Large intestine (tissue), 3 donors: ENCODE data around the gene NUCB1. TPM values are rescaled to one million over a fixed set of nuclear protein-coding genes. Genes with fewer than 3 reads are reported as not detected.
"Not testable (repeated sequence)": the region's sequence is repeated elsewhere in the genome, so short reads cannot be mapped to it uniquely, and the experiment has no call there.

Source experiments
- DNase-seq, 2 donors: peaks; one replicate each; pipeline versions ENCODE4 v3.0.0 to v3.0.0-alpha.2; 2013
- H3K27ac ChIP-seq: one replicate; pipeline ENCODE4 v1.5.1; 2013; ENCODE audit warnings: low read length
- H3K27me3 ChIP-seq: 2 replicates; pipeline ENCODE4 v1.6.1; 2013; ENCODE audit warnings: low read length; ENCODE audit not compliant: control insufficient read depth, insufficient read depth
- H3K36me3 ChIP-seq: 2 replicates; pipeline ENCODE4 v1.6.1; 2013; ENCODE audit warnings: low read length; ENCODE audit not compliant: control insufficient read depth, insufficient read depth
- H3K4me1 ChIP-seq: one replicate; pipeline ENCODE4 v1.6.1; 2013; ENCODE audit warnings: low read length; ENCODE audit not compliant: control insufficient read depth, insufficient read depth
- H3K4me3 ChIP-seq: one replicate; pipeline ENCODE4 v1.5.1; 2013; ENCODE audit warnings: low read length
- H3K9me3 ChIP-seq: one replicate; pipeline ENCODE4 v1.6.1; 2013; ENCODE audit warnings: mild to moderate bottlenecking, low read depth, low read length, moderate library complexity; ENCODE audit not compliant: control insufficient read depth
- WGBS: methylation state at CpG from one replicate; pipeline ENCODE4 v1.1.5; 2013; ENCODE audit warnings: low lambda C conversion rate; ENCODE audit not compliant: insufficient coverage; 5-methylcytosine and 5-hydroxymethylcytosine counted together
- polyA plus RNA-seq: library from polyadenylated mRNA; unstranded; fragments of 120-200 nt; gene quantifications from one replicate; pipeline ENCODE4 v1.2.1, GENCODE V29; 2013

The NUCB1 gene
- polyA plus RNA-seq, 1 donor = 237 TPM

- 40% methylated on average over 1 of the region's 14 CpGs for WGBS
- DNase-seq = peak in 1 of 2 donors; percentile 65
- peak overlapping the region; percentile 97 for H3K4me3 ChIP-seq
- H3K4me1 ChIP-seq = peaks cover 36% of the 10 kb centered on the region
- H3K9me3 ChIP-seq = no peaks in the 10 kb centered on the region
- H3K27ac ChIP-seq = peak overlapping the region; percentile 100
- peaks cover 36% of the 10 kb centered on the region for H3K36me3 ChIP-seq
- no peaks in the 10 kb centered on the region for H3K27me3 ChIP-seq
Observed at GRCh38 chr19:48873476-48874302, 26.4 kb upstream of the NUCB1 start.

DNA sequence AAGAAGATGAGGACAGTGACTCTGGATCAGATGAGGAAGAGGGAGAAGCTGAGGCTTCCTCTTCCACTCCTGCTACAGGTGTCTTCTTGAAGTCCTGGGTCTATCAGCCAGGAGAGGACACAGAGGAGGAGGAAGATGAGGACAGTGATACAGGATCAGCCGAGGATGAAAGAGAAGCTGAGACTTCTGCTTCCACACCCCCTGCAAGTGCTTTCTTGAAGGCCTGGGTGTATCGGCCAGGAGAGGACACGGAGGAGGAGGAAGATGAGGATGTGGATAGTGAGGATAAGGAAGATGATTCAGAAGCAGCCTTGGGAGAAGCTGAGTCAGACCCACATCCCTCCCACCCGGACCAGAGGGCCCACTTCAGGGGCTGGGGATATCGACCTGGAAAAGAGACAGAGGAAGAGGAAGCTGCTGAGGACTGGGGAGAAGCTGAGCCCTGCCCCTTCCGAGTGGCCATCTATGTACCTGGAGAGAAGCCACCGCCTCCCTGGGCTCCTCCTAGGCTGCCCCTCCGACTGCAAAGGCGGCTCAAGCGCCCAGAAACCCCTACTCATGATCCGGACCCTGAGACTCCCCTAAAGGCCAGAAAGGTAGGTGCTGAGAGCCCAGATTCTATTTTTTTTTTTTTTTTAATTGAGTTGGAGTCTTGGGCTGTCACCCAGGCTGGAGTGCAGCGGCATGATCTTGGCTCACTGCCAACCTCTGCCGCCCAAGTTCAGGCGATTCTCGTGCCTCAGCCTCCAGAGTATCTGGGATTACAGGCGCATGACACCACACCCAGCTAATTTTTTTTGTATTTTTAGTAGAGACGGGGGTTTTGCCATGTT, 25.6 kb upstream of the NUCB1 start:
- H3K36me3 ChIP-seq = peaks cover 38% of the 10 kb centered on the region
- H3K27ac ChIP-seq = peak overlapping the region; percentile 100
- peak overlapping the region; percentile 97 for H3K4me3 ChIP-seq
- peaks cover 38% of the 10 kb centered on the region for H3K4me1 ChIP-seq
- H3K9me3 ChIP-seq = peaks cover 3% of the 10 kb centered on the region
- no CpG with 5 or more reads among the region's 17 CpGs for WGBS
- no peaks in the 10 kb centered on the region for H3K27me3 ChIP-seq
- DNase-seq = peak in 1 of 2 donors; percentile 48

GRCh38 chr19:48876043-48876981, 23.8 kb upstream of the NUCB1 start:
- H3K36me3 ChIP-seq = peaks cover 38% of the 10 kb centered on the region
- peak overlapping the region; percentile 11 for H3K4me3 ChIP-seq
- peak in 1 of 2 donors; percentile 39 for DNase-seq
- not testable (repeated sequence) for H3K27me3 ChIP-seq, H3K9me3 ChIP-seq
- peaks cover 38% of the 10 kb centered on the region for H3K4me1 ChIP-seq
- peak overlapping the region; percentile 100 for H3K27ac ChIP-seq
- WGBS = no CpG with 5 or more reads among the region's 30 CpGs

- H3K27ac ChIP-seq = peak overlapping the region; percentile 88
Observed at GRCh38 chr19:48877855-48878195, 22.3 kb upstream of the NUCB1 start.

DNA sequence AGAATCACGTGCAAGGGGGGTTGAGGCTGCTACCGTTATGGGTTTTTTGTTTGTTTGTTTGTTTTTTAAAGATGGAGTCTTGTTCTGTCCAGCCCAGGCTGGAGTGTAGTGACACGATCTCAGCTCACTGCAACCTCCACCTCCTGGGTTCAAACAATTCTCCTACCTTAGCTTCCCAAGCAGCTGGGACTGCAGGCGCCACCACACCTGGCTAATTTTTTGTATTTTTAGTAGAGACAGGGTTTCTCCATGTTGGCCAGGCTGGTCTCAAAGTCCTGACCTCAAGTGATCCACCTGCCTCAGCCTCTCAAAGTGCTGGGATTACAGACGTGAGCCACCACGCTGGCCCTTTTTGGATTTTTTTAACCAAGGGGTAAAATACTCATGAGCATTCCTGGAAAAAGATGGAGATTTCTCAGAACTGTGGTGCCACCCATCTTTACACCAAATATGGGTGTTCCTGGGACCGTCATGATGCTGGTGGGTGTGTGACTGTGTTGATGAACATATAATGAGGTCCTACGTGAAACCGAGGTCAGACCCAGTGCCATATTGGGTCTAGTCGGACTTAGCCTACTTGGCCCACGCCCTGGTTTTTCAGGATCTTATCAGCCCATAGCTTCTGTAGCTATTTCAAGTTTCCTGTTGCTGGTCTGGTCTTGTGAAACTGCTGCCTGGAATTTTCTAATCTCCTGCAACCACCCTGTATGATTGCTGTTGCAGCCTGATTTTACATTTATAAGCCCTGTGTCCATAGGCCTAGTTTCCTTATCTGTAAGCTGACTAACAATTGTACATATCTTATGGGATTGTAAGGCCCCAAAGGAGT, 21.7 kb upstream of the NUCB1 start:
- H3K4me1 ChIP-seq = peaks cover 38% of the 10 kb centered on the region
- peaks cover 3% of the 10 kb centered on the region for H3K9me3 ChIP-seq
- peak overlapping the region; percentile 88 for H3K27ac ChIP-seq
- no peak overlapping the region for H3K4me3 ChIP-seq
- no peaks in the 10 kb centered on the region for H3K27me3 ChIP-seq
- H3K36me3 ChIP-seq = peaks cover 35% of the 10 kb centered on the region
- DNase-seq = peak; percentile 73 to 83
- WGBS = no CpG with 5 or more reads among the region's 11 CpGs

More at GRCh38 chr19:48877855-48878195, 22.3 kb upstream of the NUCB1 start:
- DNase-seq = peak in 1 of 2 donors; percentile 41
- peaks cover 38% of the 10 kb centered on the region for H3K4me1 ChIP-seq
- WGBS = 75% methylated on average over 2 of the region's 6 CpGs
- H3K9me3 ChIP-seq = peaks cover 3% of the 10 kb centered on the region
- H3K36me3 ChIP-seq = peaks cover 38% of the 10 kb centered on the region
- no peaks in the 10 kb centered on the region for H3K27me3 ChIP-seq
- no peak overlapping the region for H3K4me3 ChIP-seq

DNA sequence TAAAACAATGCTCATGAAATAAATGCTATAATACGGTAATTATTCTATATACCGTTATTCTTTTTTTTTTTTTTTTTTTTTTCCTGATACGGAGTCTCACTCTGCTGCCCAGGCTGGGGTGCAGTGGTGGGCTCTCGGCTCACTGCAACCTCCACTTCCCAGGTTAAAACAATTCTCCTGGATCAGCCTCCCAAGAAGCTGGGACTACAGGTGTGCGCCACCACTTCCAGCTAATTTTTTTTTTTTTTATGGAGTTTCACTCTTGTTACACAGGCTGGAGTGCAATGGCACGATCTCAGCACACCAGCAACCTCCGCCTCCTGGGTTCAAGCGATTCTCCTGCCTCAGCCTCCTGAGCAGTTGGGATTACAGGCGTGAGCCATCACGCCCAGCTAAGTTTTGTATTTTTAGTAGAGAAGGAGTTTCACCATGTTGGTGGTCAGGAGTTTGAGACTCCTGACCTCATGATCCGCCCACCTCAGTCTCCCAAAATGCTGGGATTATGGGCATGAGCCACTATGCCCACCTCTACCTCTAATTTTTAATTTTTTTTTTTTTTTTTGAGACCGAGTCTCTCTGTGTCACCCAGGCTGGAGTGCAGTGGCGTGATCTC, 21.0 kb upstream of the NUCB1 start:
- no peak for DNase-seq
- peaks cover 36% of the 10 kb centered on the region for H3K4me1 ChIP-seq

GRCh38 chr19:48879696-48880095, 20.4 kb upstream of the NUCB1 start:
- Histone ChIP-seq H3K27ac (peak overlapping the region; percentile 88), H3K4me1 (peaks cover 30% of the 10 kb centered on the region), H3K36me3 (peaks cover 22% of the 10 kb centered on the region)
- H3K4me3 ChIP-seq, DNase-seq, H3K9me3 ChIP-seq, H3K27me3 ChIP-seq: not testable (repeated sequence)
- WGBS = no CpG with 5 or more reads among the region's 9 CpGs

More for the DNA sequence above, 21.0 kb upstream of the NUCB1 start:
- Histone ChIP-seq H3K27ac (peak overlapping the region; percentile 88), H3K4me3 (no peak overlapping the region), H3K27me3 (no peaks in the 10 kb centered on the region), H3K9me3 (peaks cover 3% of the 10 kb centered on the region), H3K36me3 (peaks cover 28% of the 10 kb centered on the region)
- 100% methylated on average over 1 of the region's 13 CpGs for WGBS

DNA sequence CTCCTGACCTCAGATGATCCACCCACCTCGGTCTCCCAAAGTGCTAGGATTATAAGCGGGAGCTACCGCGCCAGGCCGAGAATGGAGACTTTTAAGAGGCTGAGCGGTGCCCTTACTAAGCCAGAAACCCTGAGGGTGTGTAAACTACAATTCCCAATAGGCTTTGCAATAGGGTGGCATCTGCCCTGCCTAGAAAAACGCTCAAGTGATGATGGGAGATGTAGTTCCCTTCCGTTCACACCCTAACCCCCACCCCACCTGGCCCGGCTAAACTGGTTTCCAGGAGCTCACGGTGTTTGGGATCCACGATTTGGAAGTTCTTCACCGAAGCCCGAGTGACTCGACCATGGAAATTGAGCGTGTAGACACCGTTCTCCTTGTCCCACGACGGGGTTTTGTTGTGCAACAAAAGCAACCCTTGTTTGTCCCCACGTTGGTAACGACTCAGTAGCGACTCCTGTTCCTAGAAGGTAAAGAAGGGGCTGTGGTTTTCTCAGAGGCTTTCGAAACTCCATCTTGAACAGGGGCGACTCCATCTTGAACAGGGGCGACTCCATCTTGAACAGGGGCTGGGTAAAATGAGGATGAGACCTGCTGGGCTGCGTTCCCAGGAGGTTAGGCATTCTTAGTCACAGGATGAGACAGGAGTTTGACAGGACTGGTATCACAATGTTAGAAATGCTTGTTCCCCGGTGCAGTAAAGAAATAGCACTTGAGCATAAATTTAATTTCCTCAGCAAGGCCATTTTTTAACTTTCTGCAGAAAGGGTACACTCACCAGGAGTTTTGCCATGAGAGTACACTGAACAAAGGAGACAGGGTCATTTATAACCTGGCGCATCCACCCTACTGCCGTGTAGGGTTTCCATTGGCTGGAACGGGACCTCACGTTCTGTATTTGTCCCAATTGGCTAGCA, 18.1 kb upstream of the NUCB1 start:
- Histone ChIP-seq H3K4me3 (no peak overlapping the region), H3K27me3 (no peaks in the 10 kb centered on the region), H3K4me1 (peaks cover 13% of the 10 kb centered on the region), H3K27ac (no peak overlapping the region), H3K36me3 (peaks cover 3% of the 10 kb centered on the region), H3K9me3 (peaks cover 3% of the 10 kb centered on the region)
- no peak for DNase-seq
- no CpG with 5 or more reads among the region's 30 CpGs for WGBS
